ENCODE results near the gene OR2T1. TPM values are rescaled to one million over a fixed set of nuclear protein-coding genes. Genes with fewer than 3 reads are reported as not detected.
A peak's percentile ranks its signal among the peaks of the same experiment; 100 is the strongest.

OR2T1 gene
- total RNA-seq, 1 donor from 2014 or later, result not detected

DNA sequence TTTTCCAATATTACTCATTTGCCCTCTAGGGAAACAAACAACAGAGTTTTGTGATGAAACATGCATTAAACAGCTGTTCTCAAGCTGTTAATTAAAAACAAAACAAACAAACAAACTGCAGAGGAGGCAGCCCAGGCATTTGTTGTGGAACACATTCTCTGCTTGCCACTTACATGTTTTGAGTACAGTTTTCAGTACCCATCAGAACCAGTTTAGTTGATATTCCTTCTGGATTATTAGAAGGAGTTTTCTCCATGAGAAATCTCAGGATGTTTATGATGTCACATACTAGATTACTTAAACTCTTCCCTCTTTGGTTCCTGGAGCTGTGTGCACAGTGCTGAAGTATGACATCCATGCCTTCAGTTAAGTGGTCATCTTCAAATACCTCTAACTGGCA lies 27.4 kb upstream of the OR2T1 start, which contains the start of gene OR2T6:
Gene OR2T6, plus strand, starts transcription at position 301 of the 400 bp plus-strand sequence. CDS start 11,863 bp downstream, outside the sequence.
- TF ChIP-seq CTCF (IDR thresholded peaks at IDR 0.05; ENCODE audit: insufficient read depth, low read length, severe bottlenecking), result no peak
- FAIRE-seq (no peak), DNase-seq (ENCODE audit: low read depth) (no peak)
- no peaks in the 10 kb centered on the region for H3K36me3 ChIP-seq (ENCODE audit: control insufficient read depth, insufficient read depth, low read length)
- no peak within 1 kb of the TSS for H3K4me3 ChIP-seq (ENCODE audit: low read depth, low read length)
- no peaks in the 10 kb centered on the region for H3K27me3 ChIP-seq (ENCODE audit: control insufficient read depth, insufficient read depth, low read length)

DNA sequence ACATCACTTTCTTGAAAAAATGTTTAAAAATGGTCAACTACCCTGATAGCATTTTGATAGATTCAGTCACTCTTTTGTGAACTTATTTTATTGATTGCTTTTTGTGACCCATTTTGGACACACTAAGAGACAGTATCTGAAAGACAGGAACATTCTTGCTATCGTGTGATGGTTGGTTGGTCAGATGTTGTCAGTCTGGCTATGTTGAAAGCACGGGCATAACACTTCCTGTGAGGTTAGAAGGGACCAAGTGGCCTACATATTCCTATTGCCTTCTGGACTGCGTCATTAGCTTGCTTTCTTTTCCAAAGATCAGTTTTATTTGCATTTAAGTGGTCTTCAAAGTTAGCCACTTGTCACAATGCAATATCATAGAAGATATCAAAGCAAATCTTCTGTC lies 25.9 kb upstream of the OR2T1 start:
- no peaks in the 10 kb centered on the region for H3K36me3 ChIP-seq (ENCODE audit: control insufficient read depth, insufficient read depth, low read length)
- FAIRE-seq (no peak), DNase-seq (ENCODE audit: low read depth) (no peak)
- no peak overlapping the region for H3K4me3 ChIP-seq (ENCODE audit: low read depth, low read length)
- no peak for TF ChIP-seq CTCF (IDR thresholded peaks at IDR 0.05; ENCODE audit: insufficient read depth, low read length, severe bottlenecking)
- no peaks in the 10 kb centered on the region for H3K27me3 ChIP-seq (ENCODE audit: control insufficient read depth, insufficient read depth, low read length)

- Histone ChIP-seq H3K36me3 (ENCODE audit: control insufficient read depth, insufficient read depth, low read length) (no peaks in the 10 kb centered on the region), H3K27me3 (ENCODE audit: control insufficient read depth, insufficient read depth, low read length) (no peaks in the 10 kb centered on the region), H3K4me3 (ENCODE audit: low read depth, low read length) (no peak overlapping the region)
- FAIRE-seq (no peak), DNase-seq (ENCODE audit: low read depth) (no peak)
- no peak for TF ChIP-seq CTCF (IDR thresholded peaks at IDR 0.05; ENCODE audit: insufficient read depth, low read length, severe bottlenecking)
Measured at GRCh38 chr1:248380854-248381253, 22.0 kb upstream of the OR2T1 start.

- no peak for DNase-seq (ENCODE audit: low read depth)
- Histone ChIP-seq H3K4me3 (ENCODE audit: low read depth, low read length) (no peak overlapping the region), H3K36me3 (ENCODE audit: control insufficient read depth, insufficient read depth, low read length) (no peaks in the 10 kb centered on the region), H3K27me3 (ENCODE audit: control insufficient read depth, insufficient read depth, low read length) (no peaks in the 10 kb centered on the region)
- TF ChIP-seq CTCF (IDR thresholded peaks at IDR 0.05; ENCODE audit: insufficient read depth, low read length, severe bottlenecking), result no peak
- no peak for FAIRE-seq
Measured at GRCh38 chr1:248388426-248388825, 14.4 kb upstream of the OR2T1 start.

- DNase-seq (ENCODE audit: low read depth) (no peak), FAIRE-seq (no peak)
- no peak for TF ChIP-seq CTCF (IDR thresholded peaks at IDR 0.05; ENCODE audit: insufficient read depth, low read length, severe bottlenecking)
- Histone ChIP-seq H3K4me3 (ENCODE audit: low read depth, low read length) (no peak overlapping the region), H3K36me3 (ENCODE audit: control insufficient read depth, insufficient read depth, low read length) (no peaks in the 10 kb centered on the region), H3K27me3 (ENCODE audit: control insufficient read depth, insufficient read depth, low read length) (no peaks in the 10 kb centered on the region)
Measured at GRCh38 chr1:248393050-248393449, 9.8 kb upstream of the OR2T1 start.

DNA sequence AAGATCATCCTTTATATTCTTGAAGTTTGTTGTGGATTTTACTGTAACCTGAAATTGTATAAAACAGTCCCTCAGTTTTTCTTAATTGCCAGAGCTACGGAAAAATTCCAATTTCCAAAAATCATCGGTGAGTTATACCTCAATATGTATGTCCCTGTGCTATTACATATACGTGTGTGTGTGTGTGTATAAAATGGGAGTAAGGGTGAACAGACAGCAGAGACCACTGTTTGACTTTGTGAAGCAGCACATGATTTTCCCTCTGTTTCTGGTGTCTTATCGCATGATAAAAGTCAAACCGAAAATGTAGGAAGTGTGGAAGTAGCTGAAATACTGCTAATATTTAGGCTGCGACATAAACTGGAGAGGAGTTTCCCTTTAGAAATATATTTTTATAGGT lies 1.2 kb downstream of the OR2T1 start:
- FAIRE-seq, result peak; percentile 99
- Histone ChIP-seq H3K36me3 (ENCODE audit: control insufficient read depth, insufficient read depth, low read length) (no peaks in the 10 kb centered on the region), H3K27me3 (ENCODE audit: control insufficient read depth, insufficient read depth, low read length) (no peaks in the 10 kb centered on the region), H3K4me3 (ENCODE audit: low read depth, low read length) (no peak overlapping the region)
- TF ChIP-seq CTCF (IDR thresholded peaks at IDR 0.05; ENCODE audit: insufficient read depth, low read length, severe bottlenecking), result no peak
- peak; percentile 19 for DNase-seq (ENCODE audit: low read depth)

All from bronchial epithelial cell (primary cell).